OCI-M2 (cell line): Measurements from ENCODE around the gene GAS2L3.
"Not testable (repeated sequence)": the region's sequence is repeated elsewhere in the genome, so short reads cannot be mapped to it uniquely, and the experiment has no call there.

ENCODE experiments used
- DNase-seq: peaks from one replicate; lab custom pipeline; 2025; ENCODE audit not compliant: unreplicated experiment; lab: John Stamatoyannopoulos, UW

GAS2L3 gene

GRCh38 chr12:100574187-100575074 lies 947 bp downstream of the GAS2L3 start:
- no peak for DNase-seq

GRCh38 chr12:100576331-100577036 lies 3.0 kb downstream of the GAS2L3 start:
- DNase-seq, result no peak

GRCh38 chr12:100578923-100579322 lies 5.4 kb downstream of the GAS2L3 start:
- DNase-seq, result no peak

GRCh38 chr12:100579844-100580243 lies 6.4 kb downstream of the GAS2L3 start:
- no peak for DNase-seq

GRCh38 chr12:100584256-100584655 lies 10.8 kb downstream of the GAS2L3 start:
- DNase-seq, result no peak

- DNase-seq, result no peak
These were observed 18.5 kb downstream of the GAS2L3 start for GRCh38 chr12:100591979-100592378.

- DNase-seq, result no peak
These were observed 20.0 kb downstream of the GAS2L3 start for GRCh38 chr12:100593490-100593889.

GRCh38 chr12:100601626-100602025 lies 28.1 kb downstream of the GAS2L3 start:
- DNase-seq, result no peak

- DNase-seq, result not testable (repeated sequence)
These were observed 29.5 kb downstream of the GAS2L3 start for GRCh38 chr12:100602997-100603396.

GRCh38 chr12:100608776-100609175 lies 35.3 kb downstream of the GAS2L3 start:
- no peak for DNase-seq

- DNase-seq, result no peak
These were observed 37.4 kb downstream of the GAS2L3 start for GRCh38 chr12:100610666-100611430.

GRCh38 chr12:100612606-100613005 lies 39.1 kb downstream of the GAS2L3 start:
- no peak for DNase-seq

- no peak for DNase-seq
These were observed 51.1 kb downstream of the GAS2L3 start for GRCh38 chr12:100624571-100624970.

- DNase-seq, result no peak
These were observed 59.0 kb downstream of the GAS2L3 start for GRCh38 chr12:100632445-100632892.

- not testable (repeated sequence) for DNase-seq
These were observed 59.8 kb downstream of the GAS2L3 start for GRCh38 chr12:100633082-100633785.

- DNase-seq, result no peak
These were observed 69.8 kb downstream of the GAS2L3 start for GRCh38 chr12:100643246-100643645.

GRCh38 chr12:100646896-100647295 lies 73.4 kb downstream of the GAS2L3 start:
- DNase-seq, result no peak

GRCh38 chr12:100651108-100651507 lies 77.6 kb downstream of the GAS2L3 start:
- DNase-seq, result no peak

GRCh38 chr12:100651694-100652093 lies 78.2 kb downstream of the GAS2L3 start:
- DNase-seq, result no peak

- no peak for DNase-seq
These were observed 79.0 kb downstream of the GAS2L3 start for GRCh38 chr12:100652488-100652887.

- no peak for DNase-seq
These were observed 82.7 kb downstream of the GAS2L3 start for GRCh38 chr12:100656141-100656540.
